HEK293T (cell line): ENCODE data around the gene DIDO1.

Source experiments
- ARNT ChIP-seq: fragments of 450-650 bp; IDR thresholded peaks from 2 replicates; pipeline ENCODE4 v1.6.1; 2017; ENCODE audit warnings: mild to moderate bottlenecking
- BHLHE40 ChIP-seq: fragments of 450-650 bp; IDR thresholded peaks from 2 replicates; pipeline ENCODE4 v1.6.1; 2016; ENCODE audit warnings: mild to moderate bottlenecking, moderate library complexity, borderline replicate concordance
- ELF4 ChIP-seq: fragments of 450-650 bp; IDR thresholded peaks from 2 replicates; pipeline ENCODE4 v1.6.1; 2017; ENCODE audit warnings: antibody characterized with exemption
- FOXA1 ChIP-seq: fragments of 450-650 bp; IDR thresholded peaks from 2 replicates; pipeline ENCODE4 v1.6.1; 2016; ENCODE audit warnings: mild to moderate bottlenecking
- FOXK2 ChIP-seq: fragments of 450-650 bp; IDR thresholded peaks from 2 replicates; pipeline ENCODE4 v1.6.1; 2016; ENCODE audit warnings: mild to moderate bottlenecking
- FOXM1 ChIP-seq: fragments of 450-650 bp; IDR thresholded peaks from 2 replicates; pipeline ENCODE4 v1.6.1; 2017; ENCODE audit warnings: mild to moderate bottlenecking, borderline replicate concordance
- LEF1 ChIP-seq: fragments of 450-650 bp; IDR thresholded peaks from 2 replicates; pipeline ENCODE4 v1.6.1; 2017; ENCODE audit warnings: mild to moderate bottlenecking, borderline replicate concordance
- NFRKB ChIP-seq: fragments of 450-650 bp; IDR thresholded peaks from 2 replicates; pipeline ENCODE4 v1.6.1; 2016; ENCODE audit warnings: mild to moderate bottlenecking, moderate library complexity
- PKNOX1 ChIP-seq: fragments of 450-650 bp; IDR thresholded peaks from 2 replicates; pipeline ENCODE4 v1.6.1; 2016
- SP1 ChIP-seq: fragments of 450-650 bp; IDR thresholded peaks from 2 replicates; pipeline ENCODE4 v1.6.1; 2017
- SUZ12 ChIP-seq: fragments of 450-650 bp; IDR thresholded peaks from 2 replicates; pipeline ENCODE4 v1.6.1; 2016; ENCODE audit warnings: mild to moderate bottlenecking
- TARDBP ChIP-seq: fragments of 450-650 bp; IDR thresholded peaks from 2 replicates; pipeline ENCODE4 v1.6.1; 2016

DNA sequence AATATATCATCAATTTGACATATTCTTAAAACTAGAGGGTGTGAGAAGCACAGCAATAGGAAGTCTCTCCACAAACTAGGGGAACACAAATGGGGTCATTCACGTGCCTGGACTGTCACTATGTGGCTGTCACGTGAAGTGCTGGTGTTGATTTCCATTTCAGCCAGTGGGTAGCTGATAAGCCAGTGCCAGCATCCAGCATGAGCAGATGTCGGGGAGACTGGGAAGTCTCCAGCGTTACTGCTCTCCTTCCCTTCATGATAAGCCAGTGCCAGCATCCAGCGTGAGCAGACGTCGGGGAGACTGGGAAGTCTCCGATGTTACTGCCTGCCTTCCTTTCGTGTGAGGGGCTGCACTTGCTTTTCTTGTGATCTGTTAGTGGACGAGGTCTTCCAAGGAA, 20.6 kb upstream of the DIDO1 start:
- TF ChIP-seq SUZ12 (no peak), ELF4 (no peak), LEF1 (no peak), ARNT (no peak), FOXA1 (no peak), NFRKB (no peak), FOXK2 (no peak), SP1 (no peak), PKNOX1 (no peak), TARDBP (no peak), FOXM1 (no peak), BHLHE40 (no peak)
